ENCODE measurements around the gene IP6K3. TPM values are rescaled to one million over a fixed set of nuclear protein-coding genes. Genes with fewer than 3 reads are reported as not detected.

IP6K3 gene
- total RNA-seq, 1 donor from 2014 or later = 0.16 TPM

- no peak for DNase-seq (ENCODE audit: low spot score in 2 of 2, unreplicated experiment in 2 of 2)
These were observed 40.0 kb upstream of the IP6K3 start for GRCh38 chr6:33786736-33787135.

GRCh38 chr6:33785778-33786177, 39.1 kb upstream of the IP6K3 start:
- Mint-ChIP-seq H3K4me3 (no peak overlapping the region), H3K27me3 (ENCODE audit: low read depth) (no peaks in the 10 kb centered on the region), H3K4me1 (peaks cover 49% of the 10 kb centered on the region), H3K27ac (no peak overlapping the region), H3K36me3 (peaks cover 17% of the 10 kb centered on the region), H3K9me3 (no peaks in the 10 kb centered on the region)
- no peak for DNase-seq (ENCODE audit: low spot score in 2 of 2, unreplicated experiment in 2 of 2)
- TF ChIP-seq, protein P1, sequence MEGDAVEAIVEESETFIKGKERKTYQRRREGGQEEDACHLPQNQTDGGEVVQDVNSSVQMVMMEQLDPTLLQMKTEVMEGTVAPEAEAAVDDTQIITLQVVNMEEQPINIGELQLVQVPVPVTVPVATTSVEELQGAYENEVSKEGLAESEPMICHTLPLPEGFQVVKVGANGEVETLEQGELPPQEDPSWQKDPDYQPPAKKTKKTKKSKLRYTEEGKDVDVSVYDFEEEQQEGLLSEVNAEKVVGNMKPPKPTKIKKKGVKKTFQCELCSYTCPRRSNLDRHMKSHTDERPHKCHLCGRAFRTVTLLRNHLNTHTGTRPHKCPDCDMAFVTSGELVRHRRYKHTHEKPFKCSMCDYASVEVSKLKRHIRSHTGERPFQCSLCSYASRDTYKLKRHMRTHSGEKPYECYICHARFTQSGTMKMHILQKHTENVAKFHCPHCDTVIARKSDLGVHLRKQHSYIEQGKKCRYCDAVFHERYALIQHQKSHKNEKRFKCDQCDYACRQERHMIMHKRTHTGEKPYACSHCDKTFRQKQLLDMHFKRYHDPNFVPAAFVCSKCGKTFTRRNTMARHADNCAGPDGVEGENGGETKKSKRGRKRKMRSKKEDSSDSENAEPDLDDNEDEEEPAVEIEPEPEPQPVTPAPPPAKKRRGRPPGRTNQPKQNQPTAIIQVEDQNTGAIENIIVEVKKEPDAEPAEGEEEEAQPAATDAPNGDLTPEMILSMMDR (IDR thresholded peaks at IDR 0.05; ENCODE audit: unreplicated experiment) = no peak

More at GRCh38 chr6:33786736-33787135, 40.0 kb upstream of the IP6K3 start:
- H3K4me3 Mint-ChIP-seq = peak overlapping the region; percentile 95
- H3K4me1 Mint-ChIP-seq = peaks cover 45% of the 10 kb centered on the region
- H3K27me3 Mint-ChIP-seq (ENCODE audit: low read depth) = no peaks in the 10 kb centered on the region
- peak overlapping the region; percentile 99 for H3K27ac Mint-ChIP-seq
- peaks cover 15% of the 10 kb centered on the region for H3K36me3 Mint-ChIP-seq
- no peaks in the 10 kb centered on the region for H3K9me3 Mint-ChIP-seq
- TF ChIP-seq, protein P1 (IDR thresholded peaks at IDR 0.05; ENCODE audit: unreplicated experiment) = no peak

DNA sequence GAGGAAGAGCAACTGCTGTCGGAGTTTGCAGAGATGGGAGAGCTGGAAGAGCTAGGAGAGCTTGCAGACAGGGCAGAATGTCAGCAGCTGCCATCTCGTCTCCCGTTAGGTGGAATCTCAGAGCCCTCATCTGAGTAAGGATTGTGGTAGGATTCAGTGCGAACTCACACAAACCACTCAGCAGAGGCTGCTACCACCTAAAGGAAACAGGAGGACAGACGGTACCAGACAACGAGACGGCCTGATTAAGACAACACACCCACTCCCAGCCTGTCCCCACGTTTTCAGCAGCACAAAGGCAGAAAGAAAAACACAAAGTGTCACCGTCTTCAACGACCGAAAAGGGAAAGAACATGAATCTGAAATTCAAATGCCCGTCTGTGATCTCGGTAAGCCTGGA, 38.1 kb upstream of the IP6K3 start:
- no peak for DNase-seq (ENCODE audit: low spot score in 2 of 2, unreplicated experiment in 2 of 2)
- no peaks in the 10 kb centered on the region for H3K27me3 Mint-ChIP-seq (ENCODE audit: low read depth)
- TF ChIP-seq, protein P1 (IDR thresholded peaks at IDR 0.05; ENCODE audit: unreplicated experiment) = no peak
- H3K4me1 Mint-ChIP-seq = peaks cover 48% of the 10 kb centered on the region
- no peaks in the 10 kb centered on the region for H3K9me3 Mint-ChIP-seq
- no peak overlapping the region for H3K27ac Mint-ChIP-seq
- no peak overlapping the region for H3K4me3 Mint-ChIP-seq
- H3K36me3 Mint-ChIP-seq = peaks cover 18% of the 10 kb centered on the region

GRCh38 chr6:33783781-33784520, 37.2 kb upstream of the IP6K3 start:
- H3K9me3 Mint-ChIP-seq = no peaks in the 10 kb centered on the region
- H3K27me3 Mint-ChIP-seq (ENCODE audit: low read depth) = no peaks in the 10 kb centered on the region
- H3K4me3 Mint-ChIP-seq = no peak overlapping the region
- TF ChIP-seq, protein P1 (IDR thresholded peaks at IDR 0.05; ENCODE audit: unreplicated experiment) = no peak
- no peak overlapping the region for H3K27ac Mint-ChIP-seq
- peaks cover 27% of the 10 kb centered on the region for H3K36me3 Mint-ChIP-seq
- peaks cover 41% of the 10 kb centered on the region for H3K4me1 Mint-ChIP-seq
- DNase-seq (ENCODE audit: low spot score in 2 of 2, unreplicated experiment in 2 of 2) = no peak

- no peak overlapping the region for H3K4me3 Mint-ChIP-seq
- H3K4me1 Mint-ChIP-seq = peaks cover 39% of the 10 kb centered on the region
- no peaks in the 10 kb centered on the region for H3K27me3 Mint-ChIP-seq (ENCODE audit: low read depth)
- H3K9me3 Mint-ChIP-seq = no peaks in the 10 kb centered on the region
- no peak for DNase-seq (ENCODE audit: low spot score in 2 of 2, unreplicated experiment in 2 of 2)
- H3K27ac Mint-ChIP-seq = no peak overlapping the region
- H3K36me3 Mint-ChIP-seq = peaks cover 32% of the 10 kb centered on the region
- TF ChIP-seq, protein P1 (IDR thresholded peaks at IDR 0.05; ENCODE audit: unreplicated experiment) = no peak
These were observed 35.9 kb upstream of the IP6K3 start for GRCh38 chr6:33782561-33782960.
